Bronchial epithelial cell (primary cell): ENCODE results near the gene SLC36A3. TPM values are rescaled to one million over a fixed set of nuclear protein-coding genes. Genes with fewer than 3 reads are reported as not detected.
A peak's percentile ranks its signal among the peaks of the same experiment; 100 is the strongest.

ENCODE experiments used
- DNase-seq: peaks from one replicate; pipeline ENCODE4 v3.0.0-alpha.2; 2010; ENCODE audit warnings: low read depth
- FAIRE-seq: peaks from 2 replicates; lab custom pipeline; 2011; peaks lifted over from hg19 to GRCh38; lab: Jason Lieb, UNC
- H3K27me3 ChIP-seq: 2 replicates; pipeline ENCODE4 v1.5.1; 2011; ENCODE audit warnings: low read length; ENCODE audit not compliant: control insufficient read depth, insufficient read depth
- H3K36me3 ChIP-seq: 2 replicates; pipeline ENCODE4 v1.5.1; 2011; ENCODE audit warnings: low read length; ENCODE audit not compliant: control insufficient read depth, insufficient read depth
- H3K4me3 ChIP-seq: 2 replicates; pipeline ENCODE4 v1.5.1; 2011; ENCODE audit warnings: mild to moderate bottlenecking, low read depth, low read length, control low read depth
- CTCF ChIP-seq: IDR thresholded peaks from 2 replicates; pipeline ENCODE4 v1.5.1; 2011; ENCODE audit warnings: mild to moderate bottlenecking, moderate library complexity, low read length, control low read depth, inconsistent platforms; ENCODE audit not compliant: insufficient read depth, severe bottlenecking
- total RNA-seq: library from RNA; depleted of rRNA; stranded (reverse); fragments of >200 nt; gene quantifications from 2 replicates; pipeline ENCODE4 v1.2.1, GENCODE V29; 2014

Gene SLC36A3
- total RNA-seq, 1 donor from 2014 or later, result not detected

- FAIRE-seq, result no peak
- no peak for TF ChIP-seq CTCF
- no peak for DNase-seq
- H3K27me3 ChIP-seq, result no peaks in the 10 kb centered on the region
- H3K4me3 ChIP-seq, result peak overlapping the region; percentile 85
- H3K36me3 ChIP-seq, result peaks cover 2% of the 10 kb centered on the region
These were observed 50.0 kb downstream of the SLC36A3 start for GRCh38 chr5:151253605-151253950.

GRCh38 chr5:151252762-151253604 is 50.6 kb downstream of the SLC36A3 start, which contains the start of gene GM2A:
GM2A (plus strand) TSS chr5:151253185; CDS start chr5:151253217, 32 bp downstream.
- Histone ChIP-seq H3K4me3 (peak within 1 kb of the TSS; percentile 85), H3K27me3 (no peaks in the 10 kb centered on the region), H3K36me3 (peaks cover 2% of the 10 kb centered on the region)
- DNase-seq (peak; percentile 99), FAIRE-seq (no peak)
- no peak for TF ChIP-seq CTCF

- TF ChIP-seq CTCF, result no peak
- peaks cover 2% of the 10 kb centered on the region for H3K36me3 ChIP-seq
- FAIRE-seq, result no peak
- DNase-seq, result no peak
- H3K4me3 ChIP-seq, result no peak overlapping the region
- H3K27me3 ChIP-seq, result no peaks in the 10 kb centered on the region
These were observed 51.9 kb downstream of the SLC36A3 start for GRCh38 chr5:151251621-151252020.

GRCh38 chr5:151251001-151251551 is 52.5 kb downstream of the SLC36A3 start:
- no peak for DNase-seq

GRCh38 chr5:151250346-151251000 is 53.1 kb downstream of the SLC36A3 start:
- FAIRE-seq (no peak), DNase-seq (no peak)
- no peak for TF ChIP-seq CTCF
- Histone ChIP-seq H3K36me3 (peaks cover 2% of the 10 kb centered on the region), H3K27me3 (no peaks in the 10 kb centered on the region), H3K4me3 (no peak overlapping the region)

More at GRCh38 chr5:151251001-151251551, 52.5 kb downstream of the SLC36A3 start:
- FAIRE-seq, result no peak
- TF ChIP-seq CTCF, result no peak
- Histone ChIP-seq H3K4me3 (no peak overlapping the region), H3K36me3 (peaks cover 2% of the 10 kb centered on the region), H3K27me3 (no peaks in the 10 kb centered on the region)
